H1 (cell line): ENCODE data around the gene STK16. TPM values are rescaled to one million over a fixed set of nuclear protein-coding genes. Genes with fewer than 3 reads are reported as not detected.

Source experiments
- CHD7 ChIP-seq: fragments of 300-600 bp; sonication (generic); IDR thresholded peaks from 2 replicates; pipeline ENCODE4 v1.7.1; 2012; ENCODE audit warnings: low read length, moderate library complexity, mild to moderate bottlenecking, inconsistent platforms; ENCODE audit not compliant: insufficient replicate concordance
- GABPA ChIP-seq: IDR thresholded peaks from 2 replicates; pipeline ENCODE4 v1.6.1; 2011; ENCODE audit warnings: mild to moderate bottlenecking, low read length, moderate library complexity, borderline replicate concordance; ENCODE audit not compliant: insufficient read depth
- polyA plus RNA-seq, 7 experiments: library from polyadenylated mRNA; depleted of rRNA in 3 of 7; stranded (reverse) in 5 of 7; unstranded in 2 of 7; fragments of >200 nt in 5 of 7; fragments of 200-250 nt in 2 of 7; gene quantifications; 1 replicate in 5 of 7; 2 replicates in 1 of 7; 4 replicates in 1 of 7; pipeline versions ENCODE4 v1.2.1 to v1.2.3, GENCODE V29; 2011 to 2013; ENCODE audit warnings: missing spikeins in 2 of 7, mixed read lengths in 2 of 7
- total RNA-seq: library from RNA; stranded (reverse); fragmentation: NEBNext Ultra II Directional; extraction: Animal tissue kit (Norgen Biotek cat#: 25700); gene quantifications from 2 replicates; pipeline ENCODE4 v1.2.1, GENCODE V29; 2021

STK16 gene
- total and polyA plus RNA-seq, 2 of the 8 experiments (the other 6 are each of a cell fraction or from before 2014, with no cell fraction given), result 21.3 to 51.4 TPM

GRCh38 chr2:219206328-219207133 is 38.7 kb upstream of the STK16 start, which contains the start of gene ZFAND2B (continued):
- TF ChIP-seq CHD7 (no peak), GABPA (no peak)
